Activated CD4-positive, alpha-beta T cell treated with anti-CD3 and anti-CD28 coated beads, Interleukin-2, amount 50 U/mL, for 24 hours (primary cell): Measurements from ENCODE around the gene ABHD17C.

Source experiments
- DNase-seq, 2 donors: peaks; one replicate each; pipeline ENCODE4 v3.0.0-alpha.2; 2020; ENCODE audit warnings: low read depth in 1 of 2, low spot score in 1 of 2

Gene ABHD17C

DNA sequence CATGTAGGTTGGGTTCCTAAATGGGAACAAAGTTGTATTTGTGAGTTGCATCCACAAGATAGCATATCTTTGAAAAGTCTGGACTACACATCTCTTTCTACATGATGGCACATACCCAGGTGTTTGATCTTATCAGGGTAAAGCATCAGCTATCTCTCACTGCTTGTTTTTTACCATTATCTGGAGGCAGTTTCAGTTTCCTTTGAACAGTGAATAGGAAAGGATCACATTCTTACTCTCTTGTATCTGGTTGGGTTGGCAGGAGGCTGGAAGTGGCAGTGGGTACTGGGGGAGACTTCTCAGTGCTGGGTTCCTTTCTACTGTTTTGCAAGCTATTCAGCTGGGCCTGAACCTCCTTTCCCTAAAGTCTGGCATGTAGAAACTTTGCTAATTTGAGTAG is 88.2 kb downstream of the ABHD17C start:
- no peak for DNase-seq

DNA sequence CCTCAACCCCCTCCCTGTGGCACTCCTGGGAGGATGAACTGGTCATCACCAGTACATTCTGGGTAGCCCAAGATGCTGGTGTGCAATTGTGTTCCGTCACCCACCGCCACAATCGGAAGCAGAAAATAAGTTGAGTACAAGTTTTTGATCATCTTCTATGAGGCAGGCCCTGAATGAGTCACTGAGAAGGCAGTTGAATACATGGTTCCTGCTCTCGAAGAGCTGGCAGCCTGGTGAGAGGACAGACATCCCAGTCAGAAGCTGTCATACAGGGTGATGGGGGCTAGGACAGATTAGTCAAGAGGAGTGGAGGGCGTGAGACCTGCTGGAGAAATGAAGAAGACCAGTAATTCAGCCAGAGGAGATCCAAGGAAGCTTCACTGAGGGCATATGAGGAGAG is 90.2 kb downstream of the ABHD17C start:
- DNase-seq, result no peak

DNA sequence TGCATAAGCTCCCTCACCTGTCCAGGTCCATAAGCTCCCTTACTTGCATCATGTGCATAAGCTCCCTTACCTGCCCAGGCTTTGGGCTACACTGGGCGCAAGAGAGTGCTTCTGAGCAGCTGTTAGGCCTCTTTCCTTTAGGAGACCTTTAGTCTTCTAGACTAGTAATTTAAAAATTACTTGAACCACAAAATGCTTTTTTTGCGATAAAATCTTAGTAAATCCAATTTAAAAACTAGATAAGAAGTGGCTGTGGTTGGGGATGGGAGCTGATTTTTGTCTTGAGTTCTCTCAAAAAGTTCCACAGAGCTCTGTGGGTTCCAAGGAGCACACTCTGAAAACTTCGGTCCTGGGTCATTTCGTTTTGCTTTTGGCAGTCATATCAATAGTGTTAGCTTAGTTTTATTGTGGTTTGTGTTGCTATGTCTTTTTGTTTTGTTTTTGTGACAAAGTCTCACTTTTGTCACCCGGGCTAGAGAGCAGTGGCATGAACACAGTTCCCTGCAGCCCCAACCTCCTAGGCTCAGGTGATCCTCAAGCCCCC is 90.8 kb downstream of the ABHD17C start:
- DNase-seq, result no peak

DNA sequence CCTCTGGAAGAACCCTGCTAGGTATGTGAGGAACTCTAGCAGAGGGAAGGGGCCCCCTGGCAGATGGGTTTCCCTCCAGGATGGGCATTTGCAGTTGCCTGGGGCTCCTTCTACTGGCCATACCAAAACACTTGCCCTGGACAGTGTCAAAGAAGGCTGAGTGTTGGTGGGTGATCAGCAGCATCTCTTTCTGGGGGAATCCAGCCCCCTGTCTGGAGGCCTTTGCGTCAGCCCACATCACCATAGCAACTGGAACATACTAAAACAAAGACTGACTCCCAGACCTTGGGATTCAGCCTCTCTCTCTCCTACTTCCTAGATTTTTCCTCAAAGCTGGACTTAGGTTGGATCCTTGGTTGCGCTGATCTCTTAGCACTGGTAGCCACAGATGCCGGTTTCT is 92.2 kb downstream of the ABHD17C start:
- DNase-seq, result no peak

DNA sequence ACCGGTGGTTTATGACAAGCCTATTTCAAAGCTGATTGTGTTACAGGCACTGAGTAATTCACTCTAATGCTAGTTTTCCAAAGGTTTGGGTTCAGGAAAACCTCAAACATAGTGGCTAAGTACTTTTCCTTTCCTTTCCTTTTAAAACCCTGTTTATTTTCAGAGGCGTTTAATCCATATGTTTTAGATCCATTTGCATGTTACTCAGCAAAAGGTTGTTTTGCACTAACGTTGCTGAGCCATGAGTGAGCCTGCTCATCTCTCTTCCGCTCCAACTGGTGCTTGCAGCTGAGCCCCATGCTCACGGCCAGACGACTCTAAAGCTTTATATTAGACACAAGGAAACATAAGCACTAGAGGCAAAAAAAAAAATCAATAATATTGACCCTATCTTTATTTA is 93.4 kb downstream of the ABHD17C start:
- no peak for DNase-seq

DNA sequence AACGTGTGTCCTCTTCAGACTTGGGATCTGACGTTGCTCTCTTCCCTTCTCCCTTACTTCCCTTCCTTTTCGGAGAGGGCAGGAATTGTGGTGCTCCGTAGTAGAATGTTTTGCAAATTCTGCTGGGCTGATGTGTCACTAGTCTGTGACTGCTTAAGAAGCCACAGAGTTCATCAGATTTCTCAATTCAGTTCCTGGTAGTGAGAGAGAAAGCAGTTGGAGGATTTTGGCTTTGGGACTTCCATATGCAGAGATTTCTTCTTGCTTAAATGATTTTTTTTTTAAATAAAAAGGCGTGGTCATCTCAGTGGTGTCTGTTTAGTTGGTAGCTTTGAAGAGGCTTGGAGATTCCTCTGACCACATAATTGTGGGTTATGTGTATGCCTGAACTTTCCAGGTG is 94.2 kb downstream of the ABHD17C start:
- no peak for DNase-seq

DNA sequence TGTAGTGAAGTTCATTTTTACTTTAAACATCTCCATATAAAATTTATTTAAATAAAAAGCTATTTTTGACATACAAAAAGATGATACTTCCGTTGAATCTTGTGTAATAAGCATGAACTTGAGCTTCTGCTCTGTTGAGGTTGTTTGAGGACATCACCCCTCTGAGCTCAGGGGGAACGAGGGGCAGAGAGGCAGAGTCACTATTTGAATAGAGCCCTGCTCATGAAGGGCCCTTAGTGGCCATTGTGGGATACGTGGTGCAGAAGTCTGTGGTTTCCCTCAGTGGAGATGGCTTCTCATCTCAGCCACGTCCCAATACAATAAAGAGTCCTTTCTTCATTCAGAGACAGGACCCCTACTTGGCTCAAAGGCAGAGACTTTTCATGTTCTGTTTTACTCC is 94.7 kb downstream of the ABHD17C start:
- no peak for DNase-seq

DNA sequence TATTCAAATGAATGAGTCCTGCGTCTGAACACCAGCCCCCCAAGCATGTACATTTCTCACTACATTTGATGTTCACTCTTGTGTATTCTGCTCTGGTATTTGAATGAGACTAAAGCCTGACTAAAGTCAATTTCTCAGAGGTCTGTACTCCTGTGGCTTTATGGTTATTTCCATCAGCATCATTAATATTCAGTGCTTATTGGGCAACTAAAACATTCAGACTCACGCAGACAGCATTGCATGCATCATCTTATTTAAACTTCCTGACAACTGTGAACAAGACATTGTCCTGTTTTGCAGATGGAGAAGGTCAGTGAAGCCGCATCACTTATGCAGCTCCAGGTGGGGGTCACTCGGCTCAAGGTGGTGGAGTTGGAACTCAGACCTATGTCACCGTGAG is 95.1 kb downstream of the ABHD17C start:
- no peak for DNase-seq

DNA sequence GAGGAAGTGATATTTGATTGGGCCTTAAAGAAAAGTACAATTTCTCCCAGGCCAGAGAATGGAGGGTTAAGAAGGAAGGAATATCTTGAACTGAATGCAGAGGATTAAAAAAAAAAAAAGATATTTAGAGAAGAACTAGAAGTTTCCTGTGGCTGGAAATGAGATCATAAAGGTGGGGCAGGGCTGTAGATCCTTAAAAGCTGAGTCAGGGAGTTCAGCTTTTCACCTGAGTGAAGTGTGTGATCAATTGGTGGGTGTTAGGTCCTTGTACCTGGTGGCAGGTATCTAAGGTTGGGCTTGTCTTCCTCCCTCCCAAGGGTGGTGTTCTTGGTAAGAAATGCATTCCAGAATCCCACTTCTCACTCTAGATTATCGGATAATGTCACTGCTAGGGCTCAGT is 95.9 kb downstream of the ABHD17C start:
- no peak for DNase-seq

DNA sequence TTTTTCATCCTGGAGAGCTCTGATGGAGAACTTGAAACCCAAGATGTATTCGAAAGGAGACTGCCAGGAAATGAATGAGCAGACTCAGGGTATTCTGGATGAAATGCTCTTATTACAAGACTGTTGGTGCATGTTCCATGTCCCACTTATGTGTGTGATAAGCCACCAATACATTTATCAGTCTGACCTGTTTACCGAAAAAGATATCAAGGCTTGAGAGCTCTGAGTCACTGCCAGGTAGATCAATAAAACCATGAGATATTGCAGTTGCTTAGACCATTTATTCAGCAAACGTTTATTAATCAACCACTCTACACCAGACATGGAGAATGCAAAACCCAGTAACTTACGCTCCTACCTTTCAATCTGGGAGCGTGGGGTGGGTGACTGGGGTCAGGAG is 101.3 kb downstream of the ABHD17C start:
- DNase-seq, result no peak

DNA sequence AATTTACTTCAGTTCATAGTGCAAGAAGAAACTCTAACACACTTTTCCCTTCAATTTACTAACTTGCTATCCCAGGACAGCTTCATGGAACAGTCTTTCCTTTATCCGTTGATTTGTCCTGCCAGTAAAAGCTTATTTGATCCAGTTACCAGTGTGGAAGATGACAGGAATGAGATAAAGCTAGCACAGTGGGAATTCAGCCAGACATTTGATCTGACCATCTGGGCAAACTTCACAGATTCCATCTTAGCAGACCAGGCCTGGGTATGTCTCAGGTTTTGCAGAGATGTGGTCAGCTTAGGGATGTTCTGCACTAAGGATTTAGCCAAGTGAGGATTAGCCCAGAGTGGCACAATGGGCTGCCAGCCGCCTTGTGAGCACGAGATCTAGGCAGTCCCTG is 103.8 kb downstream of the ABHD17C start:
- no peak for DNase-seq

DNA sequence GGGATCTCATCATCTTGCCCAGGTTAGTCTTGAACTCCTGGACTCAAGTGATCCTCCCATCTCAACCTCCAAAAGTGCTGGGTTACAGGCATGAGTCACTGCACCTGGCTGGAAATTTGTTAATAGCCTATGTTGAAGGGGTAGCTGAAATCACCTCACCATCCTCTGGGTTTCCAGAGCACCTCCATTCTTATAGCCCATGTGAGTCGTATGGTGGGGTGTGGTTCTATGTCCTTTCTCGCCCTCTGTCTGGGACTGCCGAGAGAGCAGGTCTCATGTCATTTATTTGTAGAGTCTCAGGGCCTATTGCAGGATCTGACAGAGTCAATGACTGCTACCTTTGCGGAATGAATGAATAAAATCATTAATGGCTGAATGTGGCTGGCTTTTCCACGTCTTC is 105.0 kb downstream of the ABHD17C start:
- no peak for DNase-seq

DNA sequence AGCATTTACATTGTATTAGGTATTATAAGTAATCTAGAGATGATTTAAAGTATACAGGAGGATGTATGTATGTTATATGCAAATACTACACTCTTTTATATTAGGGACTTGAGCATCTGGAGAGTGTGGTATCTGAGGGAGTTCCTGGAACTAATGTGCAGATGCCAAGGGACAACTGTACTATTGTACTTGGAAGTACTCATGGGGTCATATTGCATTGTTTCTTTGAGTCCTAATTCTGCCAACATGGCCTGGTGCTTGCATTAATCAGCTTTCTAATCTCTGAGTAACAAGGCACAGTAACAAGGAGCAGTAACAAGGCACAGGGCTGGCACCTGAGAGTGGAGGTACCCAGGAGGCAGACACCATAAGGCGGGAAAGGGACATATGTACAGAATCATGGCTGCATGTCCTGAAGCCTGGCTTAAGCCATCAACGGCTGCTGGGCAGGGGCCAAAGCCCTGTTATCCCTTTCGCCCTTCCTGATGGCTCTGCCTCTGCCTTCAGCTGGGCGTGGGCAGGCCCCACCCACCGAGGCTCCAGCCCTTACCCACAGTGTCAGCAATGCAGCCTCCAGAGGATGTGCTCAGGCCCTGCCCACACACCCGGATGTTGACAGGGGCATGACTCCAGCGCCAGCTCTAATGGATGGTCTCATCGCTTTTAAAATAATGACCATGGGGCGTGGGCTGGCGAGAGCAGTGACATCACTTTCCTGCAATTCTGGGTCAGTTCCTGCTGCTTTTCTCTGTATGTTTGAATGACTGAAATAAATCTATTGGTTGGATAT is 107.0 kb downstream of the ABHD17C start:
- no peak for DNase-seq

DNA sequence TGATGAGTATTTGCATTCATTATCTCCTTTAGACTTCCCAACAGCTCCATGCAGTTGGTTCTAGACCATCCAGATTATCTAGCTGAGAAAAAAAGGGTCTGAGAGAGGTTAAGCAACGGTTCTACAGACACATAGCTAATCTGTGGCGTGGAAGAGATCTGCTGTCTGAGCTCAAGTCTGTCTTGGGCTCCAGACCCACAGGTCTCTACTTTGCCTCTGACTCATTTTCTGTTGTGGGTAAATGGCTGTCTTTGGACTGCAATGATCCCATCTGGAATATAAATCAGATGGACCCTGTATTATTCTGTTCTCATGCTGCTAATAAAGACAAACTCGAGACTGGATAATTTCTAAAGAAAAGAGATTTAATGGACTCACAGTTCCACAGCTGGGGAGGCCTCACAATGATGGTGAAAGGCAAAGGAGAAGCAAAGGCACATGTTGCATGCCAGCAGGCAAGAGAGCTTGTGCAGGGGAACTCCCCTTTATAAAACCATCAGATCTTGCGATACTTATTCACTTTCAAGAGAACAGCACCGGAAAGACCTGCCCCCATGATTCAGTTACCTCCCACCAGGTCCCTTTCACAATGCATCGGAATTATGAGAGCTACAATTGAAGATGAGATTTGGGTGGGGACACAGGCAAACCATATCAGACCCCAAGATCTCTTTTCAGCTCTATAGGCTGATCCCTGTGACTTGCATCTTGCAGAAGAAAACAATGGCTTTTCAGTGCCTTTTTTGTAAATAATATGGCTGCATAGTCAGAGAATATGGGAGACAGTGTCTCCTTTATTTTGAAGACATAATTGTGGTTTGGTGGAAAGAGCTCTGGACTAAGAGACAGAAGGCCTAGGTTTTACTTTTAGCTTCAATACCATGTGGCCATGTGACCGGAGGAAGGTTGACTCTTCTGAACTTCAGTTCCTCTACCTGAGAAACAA is 108.7 kb downstream of the ABHD17C start:
- DNase-seq, result peak in 1 of 2 donors; percentile 52

DNA sequence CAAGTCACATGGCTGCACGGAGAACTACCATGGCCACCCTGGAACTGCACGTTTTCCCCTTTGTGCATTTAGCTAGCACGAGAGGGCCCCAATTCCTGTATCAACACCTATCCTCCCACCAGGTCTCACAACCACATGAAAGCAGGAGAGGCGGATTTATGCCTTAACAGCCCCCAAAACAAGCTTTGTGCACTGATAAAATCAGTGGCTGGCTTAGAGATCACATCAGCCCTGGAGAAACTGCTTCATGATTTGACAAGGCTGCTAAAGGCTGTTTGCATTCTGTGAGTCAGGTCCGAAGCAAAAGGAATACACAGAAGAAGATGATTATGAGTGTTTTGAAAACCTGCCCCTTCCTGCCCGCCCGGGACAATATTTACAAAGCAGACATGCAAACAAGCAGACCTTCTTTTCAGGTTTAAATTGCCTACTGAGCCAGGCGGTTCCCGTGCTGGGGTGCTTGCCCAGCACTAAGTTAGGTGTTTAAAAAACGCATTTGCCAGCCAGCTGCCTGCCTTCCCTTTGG is 109.9 kb downstream of the ABHD17C start:
- peak in 1 of 2 donors; percentile 39 for DNase-seq
